ENCODE data around the gene CYP1B1.

Gene CYP1B1

GRCh38 chr2:38107738-38108410 lies 31.9 kb upstream of the CYP1B1 start:
- H3K9ac ChIP-seq: no peak overlapping the region
- H3K4me2 ChIP-seq (ENCODE audit: low read length): no peak overlapping the region
- H3K36me3 ChIP-seq (ENCODE audit: control insufficient read depth, insufficient read depth, low read length): no peaks in the 10 kb centered on the region
- H3K79me2 ChIP-seq: no peaks in the 10 kb centered on the region
- H2AFZ ChIP-seq: no peak overlapping the region
- no peaks in the 10 kb centered on the region for H3K9me3 ChIP-seq (ENCODE audit: control insufficient read depth, low read length)
- no peak overlapping the region for H3K4me3 ChIP-seq (ENCODE audit: low read depth, low read length)
- no peak for TF ChIP-seq CTCF (IDR thresholded peaks at IDR 0.05)
- no peaks in the 10 kb centered on the region for H3K4me1 ChIP-seq
- no peak overlapping the region for H3K27ac ChIP-seq
- no peaks in the 10 kb centered on the region for H3K27me3 ChIP-seq (ENCODE audit: control insufficient read depth, insufficient read depth, low read length)

- no peak overlapping the region for H3K9ac ChIP-seq
- TF ChIP-seq CTCF (IDR thresholded peaks at IDR 0.05): no peak
- no peaks in the 10 kb centered on the region for H3K79me2 ChIP-seq
- H3K4me2 ChIP-seq (ENCODE audit: low read length): no peak overlapping the region
- H3K4me1 ChIP-seq: no peaks in the 10 kb centered on the region
- no peak overlapping the region for H3K27ac ChIP-seq
- H3K9me3 ChIP-seq (ENCODE audit: control insufficient read depth, low read length): no peaks in the 10 kb centered on the region
- H3K27me3 ChIP-seq (ENCODE audit: control insufficient read depth, insufficient read depth, low read length): no peaks in the 10 kb centered on the region
- no peak overlapping the region for H3K4me3 ChIP-seq (ENCODE audit: low read depth, low read length)
- H3K36me3 ChIP-seq (ENCODE audit: control insufficient read depth, insufficient read depth, low read length): no peaks in the 10 kb centered on the region
- H2AFZ ChIP-seq: no peak overlapping the region
These were observed 30.6 kb upstream of the CYP1B1 start for GRCh38 chr2:38106405-38107094.

GRCh38 chr2:38105922-38106321 lies 30.0 kb upstream of the CYP1B1 start:
- H3K4me1 ChIP-seq: no peaks in the 10 kb centered on the region
- H3K79me2 ChIP-seq: no peaks in the 10 kb centered on the region
- H3K36me3 ChIP-seq (ENCODE audit: control insufficient read depth, insufficient read depth, low read length): no peaks in the 10 kb centered on the region
- no peaks in the 10 kb centered on the region for H3K9me3 ChIP-seq (ENCODE audit: control insufficient read depth, low read length)
- no peak for TF ChIP-seq CTCF (IDR thresholded peaks at IDR 0.05)
- no peak overlapping the region for H3K9ac ChIP-seq
- H3K27me3 ChIP-seq (ENCODE audit: control insufficient read depth, insufficient read depth, low read length): no peaks in the 10 kb centered on the region
- H3K4me2 ChIP-seq (ENCODE audit: low read length): no peak overlapping the region
- H3K4me3 ChIP-seq (ENCODE audit: low read depth, low read length): no peak overlapping the region
- H2AFZ ChIP-seq: no peak overlapping the region
- no peak overlapping the region for H3K27ac ChIP-seq

GRCh38 chr2:38104598-38104997 lies 28.6 kb upstream of the CYP1B1 start:
- Histone ChIP-seq H3K9ac (no peak overlapping the region), H3K27ac (no peak overlapping the region), H3K9me3 (ENCODE audit: control insufficient read depth, low read length) (no peaks in the 10 kb centered on the region), H3K79me2 (no peaks in the 10 kb centered on the region), H3K4me2 (ENCODE audit: low read length) (no peak overlapping the region), H3K36me3 (ENCODE audit: control insufficient read depth, insufficient read depth, low read length) (no peaks in the 10 kb centered on the region), H2AFZ (no peak overlapping the region), H3K27me3 (ENCODE audit: control insufficient read depth, insufficient read depth, low read length) (no peaks in the 10 kb centered on the region), H3K4me1 (no peaks in the 10 kb centered on the region), H3K4me3 (ENCODE audit: low read depth, low read length) (no peak overlapping the region)
- no peak for TF ChIP-seq CTCF (IDR thresholded peaks at IDR 0.05)

- TF ChIP-seq CTCF (IDR thresholded peaks at IDR 0.05): no peak
- H3K4me2 ChIP-seq (ENCODE audit: low read length): no peak overlapping the region
- no peak overlapping the region for H3K4me3 ChIP-seq (ENCODE audit: low read depth, low read length)
- H2AFZ ChIP-seq: no peak overlapping the region
- no peak overlapping the region for H3K9ac ChIP-seq
- H3K27me3 ChIP-seq (ENCODE audit: control insufficient read depth, insufficient read depth, low read length): no peaks in the 10 kb centered on the region
- H3K4me1 ChIP-seq: no peaks in the 10 kb centered on the region
- no peaks in the 10 kb centered on the region for H3K36me3 ChIP-seq (ENCODE audit: control insufficient read depth, insufficient read depth, low read length)
- H3K79me2 ChIP-seq: no peaks in the 10 kb centered on the region
- H3K27ac ChIP-seq: no peak overlapping the region
- H3K9me3 ChIP-seq (ENCODE audit: control insufficient read depth, low read length): no peaks in the 10 kb centered on the region
These were observed 24.4 kb upstream of the CYP1B1 start for GRCh38 chr2:38100328-38100727.

Measured in parathyroid adenoma (tissue), 2 donors.